IPS-NIHi11 (cell line): ENCODE results near the gene PROK2.

ENCODE experiments used
- DNase-seq: peaks from one replicate; pipeline ENCODE4 v3.0.0; 2012; ENCODE audit warnings: mixed read lengths, low spot score

PROK2 gene

DNA sequence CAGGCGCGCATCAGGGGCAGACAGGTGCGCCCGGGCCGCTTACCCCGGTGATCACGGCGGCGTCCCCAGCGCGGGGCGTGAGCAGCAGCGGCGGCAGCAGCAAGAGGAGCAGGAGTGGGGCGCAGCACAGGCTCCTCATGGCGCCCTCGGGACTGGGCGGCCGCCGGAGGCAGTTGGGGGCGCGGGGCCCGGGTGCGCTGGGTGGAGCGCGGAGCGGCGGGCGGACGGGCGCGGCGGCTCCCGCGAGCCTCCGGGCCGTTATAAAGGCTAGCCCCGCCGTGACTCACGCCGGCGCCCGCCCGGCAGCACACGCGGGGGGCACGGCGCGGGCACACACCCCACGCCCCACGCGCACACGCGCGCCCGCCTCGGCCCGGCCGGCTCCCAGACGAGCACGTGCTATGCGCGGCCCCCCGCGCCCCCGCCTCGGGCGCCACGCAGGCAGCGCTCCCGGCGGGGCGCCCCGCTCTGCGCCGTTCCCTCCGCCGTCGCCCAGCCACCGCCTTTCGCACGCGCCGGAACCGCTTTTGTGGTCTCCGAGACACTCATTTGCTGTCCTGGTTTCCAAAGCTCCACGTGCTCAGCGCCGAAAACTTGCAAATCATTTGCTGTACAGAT, at the start of gene PROK2:
Gene PROK2 (minus strand): TSS at position 235 of the 618 bp plus-strand sequence. CDS start 96 bp downstream, at position 139.
- DNase-seq = peak; percentile 57

DNA sequence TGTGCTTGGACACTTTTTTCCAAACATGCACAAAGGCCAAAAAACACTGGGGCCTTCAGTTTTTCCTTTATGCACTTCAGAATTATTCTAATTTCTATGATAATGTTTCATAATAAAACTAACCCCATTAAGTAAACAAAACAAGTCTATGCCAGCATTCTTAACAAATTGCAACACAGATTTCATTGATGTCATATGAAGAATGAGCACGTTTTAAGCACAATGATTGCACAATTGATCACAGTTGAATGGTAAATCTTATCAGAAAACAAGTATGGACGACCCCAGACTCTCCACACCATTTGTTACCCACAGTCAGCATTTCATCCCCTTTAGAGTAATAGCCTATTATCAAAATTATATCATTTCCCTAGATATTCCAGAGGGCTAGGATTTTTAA, 46.7 kb upstream of the PROK2 start:
- no peak for DNase-seq

DNA sequence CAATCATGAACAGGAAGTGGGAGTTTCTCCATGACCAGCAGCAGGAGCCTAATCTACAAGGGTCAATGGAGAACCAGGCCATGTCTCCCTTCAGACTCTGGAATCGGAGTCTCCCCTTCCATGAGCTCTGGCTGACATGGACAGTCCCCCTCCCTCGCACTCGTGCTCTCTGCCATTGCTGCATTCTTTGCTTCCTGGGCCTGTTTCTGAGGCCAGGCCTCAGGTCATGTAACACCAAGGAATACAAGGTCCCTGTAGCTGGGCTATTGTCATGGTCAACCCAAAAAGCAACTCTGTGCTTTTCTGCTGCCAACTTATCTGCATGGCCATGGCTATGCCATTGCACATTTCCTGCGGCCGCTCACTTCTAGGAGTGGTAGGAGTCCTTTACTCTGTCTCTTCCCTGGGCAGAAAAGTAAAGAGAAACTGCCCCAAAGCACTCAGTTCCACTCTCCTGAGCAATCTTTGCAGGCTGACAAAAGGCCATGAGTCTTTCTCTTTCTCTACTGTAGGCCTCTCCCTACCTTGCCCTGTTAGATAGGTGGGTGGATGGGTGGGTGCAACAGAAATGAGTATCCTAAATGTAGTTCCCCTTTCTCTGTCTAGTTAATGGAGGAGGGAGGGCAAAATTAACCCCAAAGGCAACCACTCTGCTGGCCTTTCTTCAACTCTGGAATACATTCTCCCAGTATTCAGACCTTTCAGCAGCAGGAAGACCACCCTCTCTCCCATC, 40.8 kb upstream of the PROK2 start:
- DNase-seq = no peak

DNA sequence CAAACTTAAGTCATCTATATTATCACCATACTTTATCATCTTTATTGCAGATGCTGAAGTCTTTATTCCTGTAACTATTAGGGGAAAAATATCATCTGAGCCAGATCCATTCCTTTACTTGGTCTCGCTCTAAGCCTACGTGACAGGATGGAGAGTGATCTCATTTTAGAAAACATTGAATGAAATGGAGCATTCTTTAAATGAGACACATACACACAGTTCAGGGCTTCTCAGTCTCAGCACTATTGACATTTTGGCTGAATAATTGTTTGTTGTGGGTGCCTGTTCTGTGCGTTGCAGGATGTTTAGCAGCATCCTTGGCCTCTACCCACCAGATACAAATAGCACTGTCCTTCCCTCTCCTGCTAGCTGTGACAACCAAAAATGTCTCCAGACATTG, 36.2 kb upstream of the PROK2 start:
- no peak for DNase-seq

DNA sequence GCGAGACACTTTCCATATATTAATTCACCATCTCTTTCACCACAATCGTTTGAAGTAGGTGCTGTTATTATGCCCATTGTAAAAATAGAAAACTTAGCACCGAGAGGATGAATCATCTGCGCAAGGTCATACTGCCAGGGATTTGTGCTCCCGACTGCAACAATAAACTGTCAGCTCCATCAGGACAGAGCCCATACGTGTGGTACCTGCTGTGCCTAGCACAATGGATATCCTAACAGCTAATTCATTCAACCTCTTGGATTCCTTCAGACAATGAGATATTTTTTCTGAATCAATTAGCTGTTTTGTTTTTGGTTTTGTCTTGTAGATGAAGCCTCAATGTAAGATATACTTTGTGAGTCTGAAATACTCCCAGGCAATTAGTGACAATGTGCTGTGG, 32.3 kb upstream of the PROK2 start:
- DNase-seq = peak; percentile 53

DNA sequence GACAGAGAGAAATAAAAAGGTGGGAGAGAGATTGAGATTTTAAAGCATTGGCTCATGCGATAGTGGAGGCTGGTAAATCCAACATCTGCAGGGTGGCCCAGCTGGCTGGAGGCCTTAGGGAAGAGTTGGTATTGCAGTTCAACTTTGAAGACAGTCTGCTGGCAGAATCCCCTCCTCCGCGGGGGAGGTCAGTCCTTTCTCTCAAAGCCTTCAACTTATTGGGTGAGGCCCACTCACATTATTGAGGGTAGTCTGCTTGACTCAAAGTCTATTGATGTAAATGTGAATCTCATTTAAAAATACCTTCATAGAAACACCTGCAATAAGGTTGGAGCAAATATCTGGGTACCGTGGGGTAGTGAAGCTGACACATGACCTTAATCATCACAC, 31.8 kb upstream of the PROK2 start:
- no peak for DNase-seq

DNA sequence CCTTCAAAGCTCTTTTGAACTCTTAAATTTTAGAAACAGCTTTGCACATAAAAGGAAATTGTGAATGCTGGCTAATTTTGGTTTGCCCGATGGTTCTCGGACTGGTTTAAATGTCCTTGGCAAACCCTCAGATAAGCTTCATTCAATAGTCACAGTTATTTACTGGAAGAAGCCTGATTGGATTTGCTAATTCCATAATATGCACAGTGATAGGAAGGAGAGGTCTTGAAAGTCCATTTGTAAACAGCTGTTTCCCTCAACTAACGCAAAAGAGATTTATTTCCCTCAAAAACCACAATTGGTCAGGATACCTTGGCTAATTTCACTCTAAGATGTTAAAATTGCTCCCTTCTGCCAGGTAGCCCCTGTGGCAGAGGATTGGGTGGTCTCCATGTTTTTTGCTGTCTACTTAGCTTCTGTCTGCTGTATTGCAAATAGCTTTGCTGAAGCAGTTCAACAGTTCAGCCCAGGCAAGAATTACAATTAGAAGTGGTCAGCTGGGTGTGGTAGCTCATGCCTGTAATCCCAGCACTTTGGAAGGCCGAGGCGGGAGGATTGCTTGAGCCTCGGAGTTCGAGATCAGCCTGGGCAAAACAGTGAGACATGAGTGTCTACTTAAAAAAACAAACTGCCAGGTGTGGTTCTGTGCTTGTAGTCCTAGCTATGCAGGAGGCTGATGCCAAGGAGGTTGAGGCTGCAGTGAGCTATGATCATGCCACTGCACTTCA, 30.6 kb upstream of the PROK2 start:
- DNase-seq = no peak

DNA sequence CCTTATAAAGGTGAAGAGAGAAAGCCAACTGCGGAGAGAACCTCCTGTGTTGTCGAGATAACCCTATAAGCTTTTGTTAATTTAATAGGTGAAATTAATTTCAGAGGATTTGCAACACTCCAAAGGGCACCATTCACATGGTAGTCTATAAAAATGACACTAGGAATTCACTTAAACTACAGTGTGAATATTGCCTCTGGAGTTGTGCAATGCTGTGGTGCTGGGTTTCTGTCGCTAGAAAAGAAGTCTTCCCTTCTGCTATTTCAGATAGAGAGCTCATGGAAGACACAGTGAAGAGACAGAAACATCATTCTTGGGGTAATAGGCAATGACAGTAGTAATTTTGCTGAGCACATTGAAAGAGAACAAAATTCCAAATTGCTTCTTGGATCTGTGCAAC, 28.8 kb upstream of the PROK2 start:
- no peak for DNase-seq

DNA sequence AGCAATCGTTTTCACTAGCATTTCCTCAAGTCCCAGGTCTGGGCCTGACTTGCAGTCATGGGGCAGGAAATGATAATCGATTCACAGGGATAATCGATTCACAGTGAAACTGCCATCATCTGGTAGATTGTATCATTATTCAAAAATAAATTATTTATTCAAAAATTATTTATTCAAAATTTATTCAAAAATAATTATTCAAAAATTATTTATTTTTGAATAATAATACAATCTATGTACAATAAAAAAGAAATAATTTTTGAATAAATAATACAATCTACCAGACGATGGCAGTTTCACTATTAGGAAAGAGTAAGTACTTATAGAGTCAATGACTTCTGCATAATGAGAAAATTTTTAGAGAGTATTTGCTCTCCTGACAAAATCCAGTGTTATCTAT, 28.1 kb upstream of the PROK2 start:
- DNase-seq = no peak

GRCh38 chr3:71810056-71810455, 25.1 kb upstream of the PROK2 start:
- DNase-seq = no peak

DNA sequence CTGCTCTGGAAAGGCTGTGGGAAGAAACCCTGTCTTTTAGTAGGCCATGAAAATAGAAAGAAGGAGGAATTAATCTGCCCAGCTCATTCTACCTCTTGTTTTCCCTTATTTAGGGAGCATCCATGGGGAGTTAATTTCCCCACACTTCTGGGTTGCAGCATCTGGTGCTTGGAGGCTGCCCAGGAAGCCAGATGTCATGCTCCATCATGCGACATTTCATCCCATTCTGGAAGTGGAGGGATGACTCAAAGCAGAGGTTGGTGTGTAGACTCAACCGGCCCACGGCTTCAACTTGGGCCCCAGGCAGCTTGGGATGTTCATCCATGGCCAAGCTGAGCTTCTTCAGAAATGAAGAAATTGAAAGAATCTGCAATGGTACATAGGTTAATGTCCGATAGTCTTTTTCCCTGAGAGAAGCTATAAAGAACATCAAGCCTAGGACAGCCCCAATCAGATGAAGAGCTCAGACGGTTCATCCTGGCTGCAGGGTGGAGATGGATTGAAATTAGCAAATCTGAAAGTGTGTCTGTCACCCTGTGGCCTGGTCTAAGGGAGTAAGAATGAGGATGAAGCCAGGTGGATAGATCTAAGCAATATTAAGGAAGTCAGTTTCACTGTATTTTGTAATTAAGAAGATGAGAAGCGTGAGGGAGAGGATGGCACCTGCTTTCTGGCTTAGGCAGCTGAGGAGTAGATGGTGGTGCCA, 24.5 kb upstream of the PROK2 start:
- DNase-seq = no peak

DNA sequence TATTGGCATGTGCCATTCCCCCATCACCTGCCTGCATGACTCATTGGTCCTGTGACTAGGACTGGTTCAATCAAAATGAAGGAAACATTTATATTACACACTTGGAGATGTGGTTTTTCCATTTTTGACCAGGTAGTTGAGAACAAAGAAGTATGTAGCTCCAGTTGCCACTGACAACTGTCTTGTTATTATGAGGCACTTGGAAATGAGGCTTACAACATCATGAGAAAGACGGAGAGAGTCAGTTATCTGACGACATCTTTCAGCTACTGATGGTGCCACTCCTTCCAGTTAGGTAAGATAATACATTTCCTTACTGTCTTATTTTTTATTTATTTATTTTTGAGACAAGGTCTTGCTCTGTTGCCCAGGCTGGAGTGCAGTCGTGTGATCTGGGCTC, 21.8 kb upstream of the PROK2 start:
- no peak for DNase-seq

- DNase-seq = no peak
These were observed 20.7 kb upstream of the PROK2 start for GRCh38 chr3:71805691-71806090.

DNA sequence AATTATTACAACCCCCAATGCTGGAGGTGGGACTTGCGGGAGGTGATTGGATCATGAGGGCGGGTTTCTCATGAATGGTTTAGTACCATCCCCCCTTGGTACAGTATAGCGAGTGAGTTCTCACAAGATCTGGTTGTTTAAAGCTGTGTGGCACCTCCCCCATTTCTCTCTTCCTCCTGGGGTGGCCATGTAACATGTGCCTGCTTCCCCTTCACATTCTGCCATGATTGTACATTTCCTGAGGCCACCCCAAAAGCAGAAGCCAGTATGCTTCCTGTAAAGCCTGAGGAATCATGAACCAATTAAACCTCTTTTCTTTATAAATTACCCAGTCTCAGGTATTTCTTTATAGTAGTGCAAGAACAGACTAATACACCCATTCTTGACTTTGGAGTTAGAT, 20.3 kb upstream of the PROK2 start:
- DNase-seq = no peak

- peak; percentile 7 for DNase-seq
These were observed 18.3 kb upstream of the PROK2 start for GRCh38 chr3:71803248-71803647.

GRCh38 chr3:71801986-71802385, 17.0 kb upstream of the PROK2 start:
- no peak for DNase-seq

- DNase-seq = no peak
These were observed 15.1 kb upstream of the PROK2 start for GRCh38 chr3:71800023-71800422.

- DNase-seq = no peak
These were observed 12.5 kb upstream of the PROK2 start for GRCh38 chr3:71797455-71797854.

GRCh38 chr3:71796290-71796689, 11.3 kb upstream of the PROK2 start:
- no peak for DNase-seq

DNA sequence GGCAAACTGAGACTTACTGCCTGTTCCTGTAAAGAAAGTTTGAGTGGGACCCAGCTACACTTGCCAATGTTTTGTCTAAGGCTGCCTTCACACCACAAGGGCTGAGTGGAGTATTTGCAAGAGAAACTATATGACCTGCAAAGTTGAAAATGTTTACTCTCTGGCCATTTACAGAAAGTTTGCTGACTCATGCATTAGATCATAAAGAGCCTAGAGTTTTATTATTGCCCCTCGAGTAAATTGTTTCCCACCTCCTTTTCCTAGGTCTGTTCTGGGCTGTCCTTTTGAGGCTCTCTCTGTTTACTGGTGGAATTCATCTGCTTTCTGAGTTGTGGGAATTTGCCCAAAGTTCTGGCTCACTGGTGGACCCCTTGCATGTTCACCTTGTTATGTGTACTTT, 6.7 kb upstream of the PROK2 start:
- no peak for DNase-seq

DNA sequence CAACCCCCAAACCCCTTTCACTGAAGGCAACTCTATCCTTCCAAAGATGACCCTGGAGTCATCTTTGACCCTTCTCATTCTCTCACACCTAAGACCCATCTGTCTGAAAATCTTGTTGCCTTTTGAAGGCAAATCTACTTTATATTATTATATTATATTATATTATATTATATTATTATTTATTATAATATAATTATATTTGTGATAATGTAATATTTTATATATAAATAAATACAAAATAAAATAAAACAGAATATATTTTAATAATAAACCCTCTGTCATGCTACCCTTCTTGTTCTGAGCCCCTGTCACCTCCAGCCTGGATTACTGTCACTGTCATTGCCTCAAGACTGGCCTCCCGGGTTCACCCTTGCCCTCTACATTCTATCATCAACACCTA, 5.0 kb upstream of the PROK2 start:
- no peak for DNase-seq

DNA sequence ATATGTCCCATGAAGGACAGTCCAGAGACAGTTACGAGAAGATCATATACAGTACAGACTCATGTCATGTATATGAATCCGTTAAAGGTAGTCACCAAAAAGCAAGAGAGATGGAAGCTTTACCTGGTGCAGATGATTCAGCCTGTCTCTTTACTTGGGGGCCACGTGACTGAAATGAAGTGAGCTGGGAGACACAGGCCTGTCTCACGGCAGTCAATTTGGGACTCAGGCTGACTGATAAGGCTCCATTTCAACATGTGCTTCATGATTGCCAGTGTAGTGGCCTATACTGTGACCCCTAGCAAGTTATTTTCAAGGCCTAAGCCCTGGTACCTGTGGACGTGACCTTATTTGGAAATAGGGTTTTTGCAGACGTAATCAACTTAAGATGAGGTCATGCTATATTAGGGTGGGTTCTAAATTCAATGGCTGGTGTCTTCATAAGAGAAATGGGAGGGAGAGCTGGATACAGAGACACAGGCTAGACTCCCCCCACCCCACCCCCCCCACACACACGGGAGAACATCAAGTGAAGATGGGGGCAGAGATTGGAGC, 3.0 kb upstream of the PROK2 start:
- no peak for DNase-seq
